Measurements from ENCODE around the gene HOXA10. TPM values are rescaled to one million over a fixed set of nuclear protein-coding genes. Genes with fewer than 3 reads are reported as not detected.
A peak's percentile ranks its signal among the peaks of the same experiment; 100 is the strongest.

HOXA10 gene
- total RNA-seq, 2 donors from 2014 or later, result 8.9 to 9.2 TPM

DNA sequence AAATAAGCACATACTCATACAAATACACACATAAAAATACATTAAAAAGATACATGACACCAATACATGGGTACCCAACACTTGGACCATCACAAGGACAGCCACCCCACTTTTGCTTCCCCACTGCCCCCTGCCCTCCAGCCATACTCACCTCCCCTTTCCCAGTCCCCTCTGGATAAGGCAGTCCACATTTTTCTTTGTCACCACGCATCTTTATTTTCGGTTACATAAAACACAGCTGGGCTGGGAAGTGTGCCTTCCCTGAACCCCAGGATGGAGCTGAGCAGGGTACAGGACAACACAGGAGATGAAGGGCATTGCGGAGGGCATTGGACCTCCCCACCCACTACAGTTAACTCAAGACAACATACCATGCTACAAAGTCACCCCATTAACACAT lies 20.6 kb downstream of the HOXA10 start:
- no peak for DNase-seq (ENCODE audit: low spot score)
- intact Hi-C loops (cut with DNase I), result loop anchor here in 1 of 2 donors (10.0 kb wide), 1 partner anchor 959 kb away; no protein-coding TSS in a partner anchor

DNA sequence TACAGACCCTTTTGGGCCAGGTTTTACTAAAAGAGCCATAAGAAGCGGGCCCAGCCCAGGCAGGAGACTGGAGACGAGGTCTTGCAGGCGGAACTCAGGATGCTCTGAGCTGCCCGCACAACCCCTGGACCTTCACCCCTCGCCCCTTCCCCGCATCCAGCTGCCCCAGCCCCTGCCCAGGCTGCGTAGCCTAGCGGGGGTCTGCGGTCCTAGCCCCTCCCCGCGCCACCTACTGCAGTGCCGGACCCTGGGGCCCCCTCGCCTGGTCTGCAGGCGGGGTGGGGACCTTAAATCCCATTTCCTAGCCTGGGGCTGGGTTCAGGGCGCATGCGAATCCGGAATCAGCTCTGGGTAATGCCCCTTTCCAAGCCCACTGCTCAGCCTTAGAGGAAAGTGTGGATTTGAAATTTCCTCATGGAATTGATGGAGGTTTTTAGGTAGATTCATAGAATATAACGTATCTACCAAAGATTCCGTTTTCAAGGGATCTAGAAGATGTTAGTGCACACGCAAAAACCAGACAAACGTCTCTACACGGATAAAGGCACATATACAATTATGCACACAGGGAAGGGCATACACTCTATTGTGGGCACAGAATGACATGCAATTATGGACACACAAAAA lies 21.2 kb downstream of the HOXA10 start:
- DNase-seq (ENCODE audit: low spot score), result peak; percentile 76

DNA sequence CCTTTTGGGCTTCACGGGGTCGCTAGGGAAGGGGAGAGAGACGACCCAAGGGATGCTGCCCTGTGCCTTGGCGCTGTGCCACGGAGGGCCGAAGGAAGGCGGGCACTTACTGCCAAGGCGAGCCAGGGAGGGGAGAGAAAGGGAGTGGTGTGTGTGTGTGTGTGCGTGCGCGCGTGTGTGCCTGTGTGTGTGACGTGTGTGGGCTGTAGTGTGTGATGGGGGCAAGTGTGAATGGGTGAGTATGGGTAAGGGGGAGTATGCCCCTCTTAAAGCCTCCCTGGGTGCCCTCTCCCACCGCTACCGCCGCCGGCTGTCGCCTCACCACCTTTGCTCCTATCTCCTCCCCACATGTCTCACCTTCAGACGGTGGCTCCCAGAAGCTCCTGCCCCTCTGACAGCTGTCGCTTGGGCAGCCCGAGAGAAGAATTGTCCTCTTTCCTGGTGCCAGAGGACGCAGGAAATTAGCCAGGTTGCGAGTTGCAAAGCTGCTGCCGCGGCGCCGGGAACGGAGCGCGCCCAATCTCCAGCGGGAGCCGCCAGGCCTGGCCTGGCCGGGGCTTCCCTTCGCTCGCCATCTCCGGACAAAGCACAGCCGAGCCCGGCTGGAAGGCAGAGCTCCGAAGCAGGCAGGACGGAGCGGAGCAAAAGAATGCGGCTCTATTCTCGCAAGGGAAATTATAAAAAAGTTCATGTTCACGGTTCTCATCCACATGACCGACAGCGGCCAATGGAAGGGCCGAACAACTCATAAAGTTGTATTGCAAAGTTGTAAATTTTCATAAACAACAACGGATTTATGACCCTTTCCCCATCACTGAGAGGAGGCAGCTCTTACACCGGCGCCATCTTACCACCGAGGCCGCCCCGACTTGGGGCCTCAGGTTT lies 21.9 kb downstream of the HOXA10 start, which contains the start of gene HOXA3:
Gene HOXA3, minus strand, starts transcription at position 653 of the 885 bp plus-strand sequence. CDS start 41,943 bp downstream, outside the sequence.
- DNase-seq (ENCODE audit: low spot score), result peak; percentile 87
- intact Hi-C loops (cut with DNase I), result loop anchor here in 1 of 2 donors (10.0 kb wide), 1 partner anchor 957 kb away; no protein-coding TSS in a partner anchor

More for the DNA sequence above, 21.2 kb downstream of the HOXA10 start:
- intact Hi-C loops (cut with DNase I), result loop anchor here in 1 of 2 donors (10.0 kb wide), 1 partner anchor 958 kb away; no protein-coding TSS in a partner anchor

DNA sequence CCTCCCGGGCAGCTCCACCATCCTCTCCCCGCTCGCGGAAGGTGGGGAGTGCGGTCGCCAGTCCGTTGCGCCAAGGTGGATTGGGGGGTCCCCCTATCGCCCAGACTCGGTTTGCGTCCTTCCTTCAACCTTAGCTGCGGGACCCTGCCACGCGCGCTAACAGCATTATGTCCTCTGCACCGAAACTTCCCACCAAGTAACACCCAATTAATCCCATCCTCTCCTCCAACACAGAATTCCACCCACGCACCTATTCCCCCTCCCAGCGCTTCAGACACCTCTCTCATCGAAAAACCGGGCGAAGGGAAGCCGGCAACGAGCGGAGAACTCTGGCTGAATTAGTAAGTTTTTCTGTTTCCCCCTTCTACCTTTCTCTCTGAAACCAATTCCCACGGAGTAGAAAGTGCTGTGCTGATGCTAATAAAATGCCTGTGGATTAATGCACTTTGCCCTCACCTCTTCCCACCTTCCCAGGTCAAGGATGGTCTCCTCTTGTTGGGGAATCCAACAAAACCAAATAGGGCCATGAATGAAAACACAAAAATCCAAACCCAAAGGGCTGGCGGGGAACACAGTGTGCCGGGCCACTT lies 22.7 kb downstream of the HOXA10 start:
- DNase-seq (ENCODE audit: low spot score), result peak; percentile 86

DNA sequence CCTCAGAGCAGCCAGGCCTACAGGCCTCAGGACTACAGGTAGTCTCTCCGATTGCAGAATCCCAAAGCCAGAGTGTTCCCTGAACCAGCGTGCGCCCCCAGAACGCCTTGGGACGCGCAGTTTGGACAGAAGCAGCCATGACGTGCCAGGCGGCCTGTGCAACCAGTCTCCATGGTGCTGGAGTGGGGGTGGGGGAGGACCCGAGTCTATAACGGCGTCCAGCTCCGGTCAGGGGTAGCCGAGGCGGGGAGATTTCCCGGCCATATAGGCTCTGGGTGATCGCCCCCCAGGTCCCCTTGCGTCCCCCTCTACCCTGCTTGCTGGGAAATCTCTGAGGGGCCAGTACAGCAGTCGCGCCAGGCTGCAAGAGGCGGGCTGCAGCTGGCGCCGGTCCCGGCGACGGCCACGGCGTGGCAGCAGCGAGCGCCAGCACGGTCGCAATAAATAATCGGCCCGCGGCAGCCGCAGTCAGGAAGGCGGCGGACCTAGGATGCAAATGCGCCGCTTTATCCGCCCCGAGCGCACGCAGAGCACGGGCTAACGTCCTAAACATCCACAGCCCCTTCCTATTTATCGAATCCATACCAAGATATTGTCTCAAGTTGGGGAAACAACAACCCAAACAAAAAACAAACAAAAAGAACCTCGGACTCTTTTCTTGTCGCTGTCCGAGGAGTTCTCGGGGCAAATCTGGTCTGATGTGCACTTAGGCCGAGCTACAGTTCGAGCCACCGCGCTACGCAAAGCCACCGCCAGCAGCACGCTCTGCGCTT lies 23.4 kb downstream of the HOXA10 start:
- intact Hi-C loops (cut with DNase I), result loop anchor here in 1 of 2 donors (10.0 kb wide), 1 partner anchor 956 kb away; no protein-coding TSS in a partner anchor
- DNase-seq (ENCODE audit: low spot score), result peak; percentile 93

More for the DNA sequence above, 22.7 kb downstream of the HOXA10 start:
- intact Hi-C loops (cut with DNase I), result loop anchor here in 1 of 2 donors (10.0 kb wide), 1 partner anchor 957 kb away; no protein-coding TSS in a partner anchor

DNA sequence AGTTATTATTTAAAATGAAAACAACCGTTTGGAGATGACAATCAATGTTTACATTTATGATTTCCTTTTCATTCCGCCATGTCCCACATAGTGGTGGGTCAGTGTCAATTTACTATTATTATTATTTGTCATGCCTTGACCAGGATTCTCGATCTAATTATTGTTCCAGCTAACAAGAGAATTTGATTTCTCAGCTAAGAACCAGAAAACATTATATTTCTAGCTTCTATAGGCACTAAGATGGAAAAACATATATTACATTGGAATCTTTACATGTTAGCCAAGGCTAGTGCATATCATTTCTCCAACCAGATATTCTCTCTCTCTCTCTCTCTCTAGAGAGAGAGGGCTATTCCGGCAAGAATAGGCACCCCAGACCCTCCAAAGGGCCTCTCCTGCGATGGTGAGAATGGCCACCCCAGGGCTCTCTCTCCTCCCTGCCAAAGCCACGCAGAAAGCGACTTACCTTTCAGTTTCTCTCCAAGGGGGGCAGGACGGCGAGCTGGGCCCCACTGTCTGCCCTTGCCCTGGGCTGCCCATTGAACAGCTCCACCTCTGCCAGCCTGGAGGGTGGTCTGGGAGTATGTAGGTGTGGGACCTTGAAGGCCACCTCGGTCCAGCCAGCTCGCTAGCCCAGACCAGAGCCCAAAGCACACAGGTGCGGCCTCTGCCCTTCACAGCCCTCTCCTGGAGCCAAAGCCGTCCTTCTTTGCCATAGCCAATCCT lies 24.1 kb downstream of the HOXA10 start:
- DNase-seq (ENCODE audit: low spot score), result peak; percentile 81
- intact Hi-C loops (cut with DNase I), result loop anchor here in 1 of 2 donors (10.0 kb wide), 1 partner anchor 955 kb away; no protein-coding TSS in a partner anchor

DNA sequence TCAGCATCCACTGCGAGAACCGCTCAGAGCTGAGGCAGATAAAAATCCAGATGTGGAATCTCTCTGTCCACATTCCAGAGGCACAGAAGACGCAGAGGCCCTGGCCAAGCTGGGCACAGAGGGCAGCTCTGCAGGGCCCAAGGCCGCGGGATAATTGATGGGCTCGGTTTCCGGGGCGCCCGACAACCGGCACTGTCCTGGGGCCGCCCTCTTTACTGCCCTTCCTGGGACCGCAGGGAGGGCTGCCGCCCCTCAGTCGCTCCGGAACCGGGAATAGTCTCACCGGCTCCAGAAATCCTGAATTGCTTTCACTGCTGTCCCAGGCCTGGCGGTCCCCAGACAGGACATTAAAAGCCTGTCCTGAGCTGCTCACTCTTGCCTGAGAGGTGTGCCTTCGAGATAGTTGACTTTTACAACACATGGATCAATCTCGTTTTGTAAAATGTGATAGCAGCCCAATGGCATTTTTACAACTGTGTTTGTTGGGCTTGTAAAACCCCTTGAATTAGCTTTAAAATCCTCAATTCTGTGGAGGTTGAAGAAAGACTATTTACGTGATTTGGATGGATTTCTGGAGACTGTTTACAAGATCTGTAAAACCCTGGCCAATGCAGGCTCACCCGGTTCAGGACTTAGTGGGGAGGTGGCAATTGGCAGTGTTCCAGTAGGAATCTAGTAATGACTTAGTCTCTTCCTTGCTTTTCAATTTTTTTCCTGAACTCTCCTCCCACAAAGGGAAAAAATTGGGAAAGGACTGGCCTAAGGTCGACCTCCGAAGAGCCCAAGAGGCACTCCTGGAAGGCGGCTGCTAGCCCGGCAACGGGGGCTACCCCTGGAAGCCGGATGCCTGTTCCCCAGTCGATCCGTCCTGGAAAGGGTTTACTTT lies 25.1 kb downstream of the HOXA10 start:
- intact Hi-C loops (cut with DNase I), result no loop called here
- no peak for DNase-seq (ENCODE audit: low spot score)

DNA sequence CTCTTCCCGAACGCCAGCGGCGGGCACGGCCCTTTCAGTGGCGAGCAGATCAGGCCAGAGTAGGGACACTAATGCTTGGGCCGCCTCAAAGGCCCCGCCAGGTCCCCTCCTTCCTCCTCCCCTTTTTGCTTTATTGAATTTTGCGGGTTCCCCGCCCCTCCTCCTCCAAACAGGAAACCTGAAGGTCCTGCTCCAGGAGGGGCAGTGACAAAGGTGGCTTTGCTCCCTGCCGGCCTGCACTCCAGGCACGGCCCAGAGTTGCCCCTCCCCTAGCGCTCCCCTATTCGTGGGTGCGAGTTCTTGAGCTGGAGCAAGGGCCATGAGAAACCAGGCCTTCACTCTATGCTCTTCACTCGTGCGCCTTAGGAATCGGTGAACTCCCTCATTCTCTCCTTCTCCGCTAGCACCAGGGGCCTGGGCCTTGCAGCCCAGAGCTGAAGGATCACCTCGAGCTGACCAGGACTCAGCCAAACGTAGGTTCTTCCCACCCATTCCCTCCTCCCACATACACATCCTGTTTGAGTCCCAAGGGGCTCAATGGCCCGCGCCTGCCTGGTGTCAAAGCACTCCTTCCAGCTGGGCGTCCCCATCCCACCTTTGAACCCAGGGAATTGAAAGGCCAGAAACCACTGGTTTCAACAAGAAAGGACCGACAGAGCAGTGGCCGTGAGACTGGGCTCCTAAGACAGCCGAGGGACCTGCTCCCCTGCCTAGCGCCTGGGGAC lies 25.9 kb downstream of the HOXA10 start:
- intact Hi-C loops (cut with DNase I), result no loop called here
- no peak for DNase-seq (ENCODE audit: low spot score)

DNA sequence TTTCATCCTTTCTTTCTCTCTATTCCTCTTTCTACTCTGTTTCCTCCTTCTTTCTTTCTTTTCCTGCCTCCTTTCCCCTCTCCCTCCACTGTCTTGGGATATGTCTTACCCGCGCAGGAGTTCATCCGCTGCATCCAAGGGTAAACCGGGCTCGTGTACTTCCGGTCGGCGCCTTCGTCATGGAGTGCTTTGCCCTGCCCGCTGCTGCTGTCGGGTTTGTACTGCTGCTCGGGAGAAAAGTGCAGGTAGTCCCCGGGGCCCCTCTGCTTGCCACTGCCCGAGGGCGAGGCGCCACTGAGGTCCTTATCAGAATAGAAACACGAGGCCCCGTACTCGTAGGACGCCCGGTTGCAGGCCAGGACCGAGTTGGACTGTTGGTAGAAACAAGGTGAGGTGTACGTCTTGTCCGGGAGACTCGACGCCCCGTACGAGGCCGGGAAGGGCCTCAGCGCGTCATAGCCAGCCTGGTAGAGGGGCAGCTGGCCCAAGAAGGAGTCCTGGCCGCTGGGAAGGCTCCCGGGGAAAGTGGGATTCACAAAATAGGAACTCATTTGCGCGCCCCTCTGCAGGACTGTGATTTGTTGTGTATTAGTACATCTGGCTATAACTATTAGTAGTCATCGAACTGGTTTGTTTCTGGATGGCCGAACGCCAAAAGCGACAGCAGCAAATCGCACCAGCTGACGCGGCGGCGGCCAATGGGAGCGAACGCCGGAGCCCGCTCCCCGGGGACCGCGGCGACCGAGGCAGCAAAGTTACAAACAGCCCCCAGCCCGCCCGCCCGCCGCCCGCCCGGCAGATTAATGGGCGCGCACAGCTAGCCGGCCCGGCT lies 26.7 kb downstream of the HOXA10 start, which contains the start of gene HOXA6:
Gene HOXA6, minus strand, starts transcription at position 576 of the 832 bp plus-strand sequence. Its CDS starts 25 bp downstream, at position 551.
- DNase-seq (ENCODE audit: low spot score), result no peak
- intact Hi-C loops (cut with DNase I), result no loop called here

DNA sequence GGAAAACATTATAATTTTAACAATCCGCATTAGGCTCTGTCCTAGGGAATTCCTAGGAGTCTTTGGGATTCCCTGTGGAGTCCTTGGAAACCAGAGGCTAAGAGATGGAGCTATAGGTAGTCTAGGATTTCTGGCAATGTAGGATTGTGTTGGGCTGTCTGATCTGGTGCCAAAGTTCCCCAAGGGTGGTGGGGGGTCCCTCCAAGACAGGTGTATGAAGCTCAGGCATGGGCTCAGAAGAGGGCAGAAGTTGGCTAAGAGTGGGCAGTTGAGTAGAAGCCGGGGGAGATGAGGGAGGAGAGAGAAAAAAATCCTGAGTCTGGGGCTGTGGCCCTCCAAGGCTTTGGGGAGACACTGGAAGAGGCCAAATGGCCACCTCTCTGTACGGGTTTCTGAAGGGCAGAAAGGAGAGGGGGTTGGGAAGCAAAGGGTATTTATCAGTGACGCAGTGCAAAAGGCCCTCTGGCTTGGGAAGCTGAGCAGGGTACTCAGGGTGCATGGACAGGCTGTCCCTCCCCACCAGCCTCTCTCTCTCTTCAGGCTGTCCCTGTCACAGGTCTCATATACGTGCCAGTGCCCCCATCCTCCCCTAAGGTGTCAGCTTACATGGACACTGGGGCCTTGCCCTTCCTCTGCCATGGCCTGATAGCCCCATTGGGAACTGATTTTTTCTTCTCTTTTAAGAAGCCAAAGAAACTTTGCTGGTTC lies 27.5 kb downstream of the HOXA10 start:
- intact Hi-C loops (cut with DNase I), result no loop called here
- no peak for DNase-seq (ENCODE audit: low spot score)

DNA sequence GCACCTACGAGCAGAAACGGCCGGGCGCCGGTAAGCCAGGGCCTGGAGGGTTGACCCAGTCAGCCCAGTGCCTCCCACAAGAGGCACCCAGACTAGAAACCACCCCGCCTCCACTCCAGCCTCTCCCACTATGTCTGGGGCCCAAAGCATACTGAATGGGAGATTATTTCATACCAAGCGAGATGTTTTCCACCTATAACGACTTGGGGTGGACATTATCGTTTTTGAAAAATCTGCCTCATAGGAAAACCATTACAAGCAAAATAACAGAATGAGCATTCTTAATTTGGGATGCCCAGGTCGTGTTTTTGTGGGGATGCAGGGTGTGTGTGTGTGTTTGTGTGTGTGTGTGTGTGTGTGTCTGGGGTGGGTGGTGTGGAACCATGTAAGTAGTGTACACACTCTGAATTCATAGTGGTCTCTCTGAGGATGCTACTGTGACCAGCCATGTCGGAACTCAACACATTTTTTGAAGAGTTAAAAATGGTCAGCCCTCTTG lies 28.2 kb downstream of the HOXA10 start:
- intact Hi-C loops (cut with DNase I), result no loop called here
- no peak for DNase-seq (ENCODE audit: low spot score)

DNA sequence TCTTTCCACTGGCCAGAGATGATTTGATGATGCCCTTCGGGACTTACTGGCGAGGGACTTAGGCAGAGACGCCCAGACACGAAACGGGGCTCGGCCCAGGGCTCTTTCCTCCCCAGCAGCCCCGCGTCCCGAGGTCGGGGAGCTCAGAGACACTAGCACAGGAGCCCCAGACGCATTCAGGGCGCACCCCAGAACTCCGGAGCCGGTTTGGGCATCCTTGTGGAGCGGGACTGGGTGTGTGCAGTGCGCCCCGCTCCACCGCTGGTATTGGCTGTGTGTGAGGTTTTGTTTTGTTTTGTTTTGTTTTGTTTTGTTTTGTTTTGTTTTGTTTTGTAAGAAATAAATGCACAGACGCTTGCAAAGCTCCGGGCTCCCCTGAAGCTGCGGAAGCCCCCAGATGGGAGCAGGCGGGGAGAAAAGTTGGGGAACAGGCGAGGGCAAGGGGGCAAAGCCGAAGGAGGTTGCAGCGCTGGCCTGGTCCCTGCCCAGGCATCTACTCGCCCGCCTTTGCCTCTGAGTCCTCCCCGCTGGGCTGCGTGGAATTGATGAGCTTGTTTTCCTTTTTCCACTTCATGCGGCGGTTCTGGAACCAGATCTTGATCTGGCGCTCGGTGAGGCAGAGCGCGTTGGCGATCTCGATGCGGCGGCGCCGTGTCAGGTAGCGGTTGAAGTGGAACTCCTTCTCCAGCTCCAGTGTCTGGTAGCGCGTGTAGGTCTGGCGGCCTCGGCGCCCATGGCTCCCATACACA lies 28.8 kb downstream of the HOXA10 start:
- no peak for DNase-seq (ENCODE audit: low spot score)
- intact Hi-C loops (cut with DNase I), result no loop called here

DNA sequence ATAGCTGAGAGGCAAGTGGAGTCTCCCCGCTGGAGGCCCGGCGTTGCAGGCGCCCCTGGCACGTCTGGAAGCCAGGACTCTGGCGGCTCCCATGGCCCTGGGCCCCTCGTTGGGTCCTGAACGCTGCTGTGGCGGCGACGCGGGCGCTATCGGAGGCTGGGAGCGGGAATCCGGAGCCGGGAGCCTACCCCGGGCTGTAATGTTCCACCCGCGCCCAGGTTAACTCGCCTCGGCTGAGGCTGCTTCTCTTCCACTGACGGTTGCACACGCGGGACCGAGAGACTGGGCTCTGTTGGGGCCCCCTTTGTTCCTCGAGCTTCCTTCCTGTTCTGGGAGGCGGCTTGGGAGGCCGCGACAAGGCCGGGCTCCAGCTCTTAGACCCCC lies 29.3 kb downstream of the HOXA10 start:
- DNase-seq (ENCODE audit: low spot score), result no peak
- intact Hi-C loops (cut with DNase I), result loop anchor here in 1 of 2 donors (1.0 kb wide), 1 partner anchor 460 kb away; no protein-coding TSS in a partner anchor

Measured in posterior vena cava (tissue), 2 donors.